OCI-LY1 (cell line): ENCODE results near the gene AVPR1B.

Experiments used
- H2AFZ ChIP-seq: fragments of 200-600 bp; sonication (generic), shearing (Covaris generic); 2 replicates; pipeline ENCODE4 v1.6.0; 2014; ENCODE audit warnings: antibody characterized with exemption, mild to moderate bottlenecking, low read length
- H3F3A ChIP-seq: fragments of 200-600 bp; sonication (generic), shearing (Covaris generic); 2 replicates; pipeline ENCODE4 v1.6.0; 2014; ENCODE audit warnings: mild to moderate bottlenecking, antibody characterized with exemption, low read length, moderate library complexity; ENCODE audit not compliant: insufficient read depth
- H3K27ac ChIP-seq: fragments of 200-600 bp; sonication (generic); 2 replicates; pipeline ENCODE4 v1.5.1; 2014; ENCODE audit warnings: low read length, mixed run types, mild to moderate bottlenecking, low read depth; ENCODE audit not compliant: poor library complexity, severe bottlenecking
- H3K27me3 ChIP-seq: fragments of 200-600 bp; sonication (generic); 2 replicates; pipeline ENCODE4 v1.6.0; 2014; ENCODE audit warnings: antibody characterized with exemption, mild to moderate bottlenecking, low read length, moderate library complexity; ENCODE audit not compliant: insufficient read depth
- H3K36me3 ChIP-seq: fragments of 200-600 bp; sonication (generic); 2 replicates; pipeline ENCODE4 v1.6.1; 2014; ENCODE audit warnings: mild to moderate bottlenecking, antibody characterized with exemption, low read length, moderate library complexity, mixed read lengths; ENCODE audit not compliant: insufficient read depth
- H3K4me1 ChIP-seq: fragments of 200-600 bp; sonication (generic); 2 replicates; pipeline ENCODE4 v1.5.1; 2014; ENCODE audit warnings: mild to moderate bottlenecking, low read length, moderate library complexity; ENCODE audit not compliant: insufficient read depth, severe bottlenecking
- H3K4me2 ChIP-seq: fragments of 200-600 bp; sonication (generic), shearing (Covaris generic); 2 replicates; pipeline ENCODE4 v1.6.1; 2014; ENCODE audit warnings: low read length
- H3K4me3 ChIP-seq: fragments of 200-600 bp; sonication (generic); 2 replicates; pipeline ENCODE4 v1.5.1; 2014; ENCODE audit warnings: low read length, low read depth, mild to moderate bottlenecking, mixed read lengths; ENCODE audit not compliant: poor library complexity, severe bottlenecking
- H3K79me2 ChIP-seq: fragments of 200-600 bp; shearing (Covaris generic); 2 replicates; pipeline ENCODE4 v1.6.1; 2016; ENCODE audit warnings: mixed run types, low read length, mixed read lengths; ENCODE audit not compliant: insufficient read depth
- H3K9ac ChIP-seq: fragments of 200-600 bp; sonication (generic), shearing (Covaris generic); 2 replicates; pipeline ENCODE4 v1.6.1; 2014; ENCODE audit warnings: mild to moderate bottlenecking, low read length, mixed read lengths
- H3K9me2 ChIP-seq: fragments of 200-600 bp; sonication (generic), shearing (Covaris generic); 2 replicates; pipeline ENCODE4 v1.6.1; 2014; ENCODE audit warnings: low read depth, mild to moderate bottlenecking, low read length, mixed read lengths
- H3K9me3 ChIP-seq: fragments of 200-600 bp; shearing (Covaris generic); 2 replicates; pipeline ENCODE4 v1.6.1; 2014; ENCODE audit warnings: low read length, mixed read lengths
- H4K20me1 ChIP-seq: fragments of 200-600 bp; sonication (generic), shearing (Covaris generic); 2 replicates; pipeline ENCODE4 v1.6.0; 2016; ENCODE audit warnings: mild to moderate bottlenecking, low read length; ENCODE audit not compliant: insufficient read depth
- CTCF ChIP-seq: fragments of 200-600 bp; sonication (generic), shearing (Covaris generic); IDR thresholded peaks from 2 replicates; pipeline ENCODE4 v1.5.1; 2017; ENCODE audit warnings: mild to moderate bottlenecking, antibody characterized with exemption, low read length, moderate library complexity, mixed read lengths
- EZH2 ChIP-seq: fragments of 200-600 bp; sonication (generic), shearing (Covaris generic); IDR thresholded peaks from 2 replicates; pipeline ENCODE4 v1.8.0; 2017; ENCODE audit warnings: borderline replicate concordance, mixed run types, mild to moderate bottlenecking, antibody characterized with exemption, low read length, moderate library complexity, mixed read lengths

AVPR1B gene

GRCh38 chr1:206068314-206068713, 48.9 kb downstream of the AVPR1B start:
- H3K79me2 ChIP-seq, result no peaks in the 10 kb centered on the region
- H3K4me2 ChIP-seq, result no peak overlapping the region
- H3K36me3 ChIP-seq, result no peaks in the 10 kb centered on the region
- peaks cover 14% of the 10 kb centered on the region for H3K4me1 ChIP-seq
- no peaks in the 10 kb centered on the region for H3F3A ChIP-seq
- no peak overlapping the region for H3K9ac ChIP-seq
- H4K20me1 ChIP-seq, result no peaks in the 10 kb centered on the region
- H3K9me2 ChIP-seq, result no peaks in the 10 kb centered on the region
- H3K27ac ChIP-seq, result no peak overlapping the region
- TF ChIP-seq CTCF, result no peak
- TF ChIP-seq EZH2, result no peak
- no peaks in the 10 kb centered on the region for H3K9me3 ChIP-seq
- H3K27me3 ChIP-seq, result no peaks in the 10 kb centered on the region
- H2AFZ ChIP-seq, result no peak overlapping the region
- no peak overlapping the region for H3K4me3 ChIP-seq

GRCh38 chr1:206067486-206068227, 49.5 kb downstream of the AVPR1B start:
- Histone ChIP-seq H4K20me1 (no peaks in the 10 kb centered on the region), H3K27ac (no peak overlapping the region), H3K4me2 (no peak overlapping the region), H3K27me3 (no peaks in the 10 kb centered on the region), H3F3A (no peaks in the 10 kb centered on the region), H3K9me2 (no peaks in the 10 kb centered on the region), H3K79me2 (no peaks in the 10 kb centered on the region), H3K4me3 (no peak overlapping the region), H3K4me1 (peaks cover 14% of the 10 kb centered on the region), H3K36me3 (peaks cover 5% of the 10 kb centered on the region), H3K9ac (no peak overlapping the region), H2AFZ (no peak overlapping the region), H3K9me3 (0 out of 2 replicates have a peak, but pooled peaks cover 3% of the 10 kb centered on the region)
- TF ChIP-seq EZH2 (no peak), CTCF (no peak)

GRCh38 chr1:206066479-206067171, 50.6 kb downstream of the AVPR1B start:
- Histone ChIP-seq H3K36me3 (peaks cover 10% of the 10 kb centered on the region), H3K4me3 (no peak overlapping the region), H3K9me3 (0 out of 2 replicates have a peak, but pooled peaks cover 3% of the 10 kb centered on the region), H3K4me2 (no peak overlapping the region), H3K9ac (no peak overlapping the region), H4K20me1 (no peaks in the 10 kb centered on the region), H3K27ac (no peak overlapping the region), H3F3A (no peaks in the 10 kb centered on the region), H2AFZ (no peak overlapping the region), H3K27me3 (no peaks in the 10 kb centered on the region), H3K79me2 (no peaks in the 10 kb centered on the region), H3K9me2 (no peaks in the 10 kb centered on the region), H3K4me1 (peaks cover 14% of the 10 kb centered on the region)
- TF ChIP-seq EZH2 (no peak), CTCF (no peak)
